BJ (cell line): ENCODE data around the gene BATF3. TPM values are rescaled to one million over a fixed set of nuclear protein-coding genes. Genes with fewer than 3 reads are reported as not detected.

Experiments used
- CTCF ChIA-PET: fragments of 350-600 bp; formaldehyde crosslinking; extraction: SDS; loops from one replicate; lab custom pipeline; 2021; ENCODE audit warnings: antibody characterized with exemption, inconsistent platforms; lab: Yijun Ruan, JAX
- POLR2A ChIA-PET: fragments of 300-600 bp; sonication (Branson Sonifier 250); formaldehyde crosslinking; extraction: SDS; loops from one replicate; lab custom pipeline; 2021; ENCODE audit warnings: antibody characterized with exemption; lab: Charles Lee
- DNase-seq: peaks from one replicate; pipeline ENCODE4 v3.0.0-alpha.2; 2011; ENCODE audit warnings: low read depth
- H3K27me3 ChIP-seq: 2 replicates; pipeline ENCODE4 v1.6.0; 2011; ENCODE audit warnings: low read length; ENCODE audit not compliant: control insufficient read depth, insufficient read depth
- H3K36me3 ChIP-seq: 2 replicates; pipeline ENCODE4 v1.5.1; 2011; ENCODE audit warnings: low read length; ENCODE audit not compliant: control insufficient read depth, insufficient read depth
- H3K4me3 ChIP-seq: 2 replicates; pipeline ENCODE4 v1.5.1; 2011; ENCODE audit warnings: low read depth, mild to moderate bottlenecking, control low read depth, low read length
- CTCF ChIP-seq: IDR thresholded peaks from 2 replicates; pipeline ENCODE4 v1.5.1; 2011; ENCODE audit warnings: low read depth, mild to moderate bottlenecking, control low read depth, inconsistent platforms, low read length, moderate library complexity; ENCODE audit not compliant: insufficient read depth
- polyA plus RNA-seq: library from polyadenylated mRNA; depleted of rRNA; stranded (reverse); fragments of >200 nt; gene quantifications from 2 replicates; pipeline ENCODE4 v1.2.3, GENCODE V29; 2011; rRNA removed

BATF3 gene
- polyA plus RNA-seq, 1 experiment: 1.7 TPM

GRCh38 chr1:212638492-212639151 is 61.0 kb downstream of the BATF3 start:
- ChIA-PET POLR2A (interaction anchor here (0.5 kb wide), 1 partner anchor 1824 kb away, joined by 3 read pairs; no protein-coding TSS in a partner anchor), CTCF (interaction anchor here (2.7 kb wide), 1 partner anchor 8 kb away, joined by 7 read pairs; no protein-coding TSS in a partner anchor)
- peaks cover 7% of the 10 kb centered on the region for H3K27me3 ChIP-seq
- no peak for TF ChIP-seq CTCF
- H3K36me3 ChIP-seq: no peaks in the 10 kb centered on the region
- H3K4me3 ChIP-seq: no peak overlapping the region
- no peak for DNase-seq

DNA sequence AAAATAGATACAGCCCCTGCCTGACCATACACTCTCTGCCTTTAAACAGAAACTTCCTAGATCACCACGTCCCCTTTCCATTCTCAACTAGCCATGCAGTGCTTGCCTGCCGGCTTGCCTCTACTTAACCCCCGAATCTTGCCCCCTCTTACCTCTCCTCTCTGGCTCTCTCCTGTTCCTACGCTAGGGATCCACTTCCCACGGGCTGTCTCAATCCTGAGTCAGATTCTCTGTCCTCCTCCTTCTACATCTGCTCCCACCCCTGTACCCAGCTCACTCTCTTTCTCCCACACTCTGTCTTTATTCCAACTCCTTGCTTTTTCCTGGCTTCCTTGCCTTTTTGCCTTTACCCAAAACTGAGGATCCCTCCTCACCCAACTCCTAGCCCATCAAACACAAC is 61.7 kb downstream of the BATF3 start:
- Histone ChIP-seq H3K36me3 (no peaks in the 10 kb centered on the region), H3K4me3 (no peak overlapping the region), H3K27me3 (peaks cover 7% of the 10 kb centered on the region)
- CTCF ChIA-PET: interaction anchor here (2.7 kb wide), 1 partner anchor 7 kb away, joined by 7 read pairs; no protein-coding TSS in a partner anchor
- no peak for TF ChIP-seq CTCF
- POLR2A ChIA-PET: interaction anchor here (0.5 kb wide), 1 partner anchor 1825 kb away, joined by 3 read pairs; no protein-coding TSS in a partner anchor
- no peak for DNase-seq

Other genes with a start within 250 kb of the BATF3 start
- gene ATF3, start 91.1 kb downstream of the BATF3 start, polyA plus RNA-seq: 4.5 and 5.6 TPM in 2 replicates
- gene NSL1, start 91.9 kb upstream of the BATF3 start, polyA plus RNA-seq: 16.4 and 22.7 TPM in 2 replicates
- 4.6 and 9.5 TPM in 2 replicates for gene TATDN3, start 92.1 kb upstream of the BATF3 start, polyA plus RNA-seq
- gene SPATA45, start 147.8 kb upstream of the BATF3 start, polyA plus RNA-seq: not detected in 2 replicates
- 0.88 and 1.4 TPM in 2 replicates for gene FLVCR1, start 158.4 kb upstream of the BATF3 start, polyA plus RNA-seq